Suprapubic skin (tissue), 4 donors: ENCODE data around the gene ZFP36L1. TPM values are rescaled to one million over a fixed set of nuclear protein-coding genes. Genes with fewer than 3 reads are reported as not detected.

ENCODE experiments used
- DNase-seq, 2 donors: peaks; one replicate each; pipeline ENCODE4 v3.0.0-alpha.2; 2019; ENCODE audit warnings: low spot score in 2 of 2
- H3K27ac ChIP-seq: fragments of 200-600 bp; sonication (generic); one replicate; pipeline ENCODE4 v1.5.1; 2019
- H3K27me3 ChIP-seq: fragments of 200-600 bp; sonication (generic); one replicate; pipeline ENCODE4 v1.5.1; 2019
- H3K36me3 ChIP-seq: fragments of 200-600 bp; sonication (generic); one replicate; pipeline ENCODE4 v1.5.1; 2019
- H3K4me1 ChIP-seq: fragments of 200-600 bp; sonication (generic); one replicate; pipeline ENCODE4 v1.5.1; 2019
- H3K4me3 ChIP-seq: fragments of 200-600 bp; sonication (generic); one replicate; pipeline ENCODE4 v1.5.1; 2019; ENCODE audit warnings: mild to moderate bottlenecking
- H3K9me3 ChIP-seq: fragments of 200-600 bp; sonication (generic); one replicate; pipeline ENCODE4 v1.5.1; 2019
- EP300 ChIP-seq: sonication (generic); formaldehyde crosslinking; IDR thresholded peaks from one replicate; pipeline ENCODE4 v1.6.1; 2017; ENCODE audit warnings: antibody characterized with exemption
- POLR2A ChIP-seq, 2 donors: fragments of 450-650 bp; IDR thresholded peaks; one replicate each; pipeline ENCODE4 v1.6.1; 2017; ENCODE audit warnings: antibody characterized with exemption in 2 of 2, mild to moderate bottlenecking in 2 of 2, moderate library complexity in 2 of 2
- POLR2AphosphoS5 ChIP-seq, 3 donors: sonication (generic); formaldehyde crosslinking; IDR thresholded peaks; one replicate each; pipeline ENCODE4 v1.6.1; 2017; ENCODE audit warnings: antibody characterized with exemption in 3 of 3
- WGBS: methylation state at CpG from one replicate; pipeline ENCODE4 v1.1.5; 2018; 5-methylcytosine and 5-hydroxymethylcytosine counted together
- total RNA-seq, 4 donors: library from RNA; depleted of rRNA; stranded (reverse); fragments of >200 nt; gene quantifications; one replicate each; pipeline ENCODE4 v1.1.0, GENCODE V29; 2016
- TF ChIP-seq, protein P1 (sequence below), 2 donors: fragments of 200-600 bp in 1 of 2; fragments of 450-650 bp in 1 of 2; sonication (generic) in 1 of 2; IDR thresholded peaks; one replicate each; pipeline ENCODE4 v1.5.1; 2016 to 2019; ENCODE audit warnings: antibody characterized with exemption in 2 of 2, mild to moderate bottlenecking in 1 of 2, moderate library complexity in 1 of 2

Gene ZFP36L1
- total RNA-seq, 4 donors from 2014 or later, result 1,382 to 1,995 (median 1,611) TPM

DNA sequence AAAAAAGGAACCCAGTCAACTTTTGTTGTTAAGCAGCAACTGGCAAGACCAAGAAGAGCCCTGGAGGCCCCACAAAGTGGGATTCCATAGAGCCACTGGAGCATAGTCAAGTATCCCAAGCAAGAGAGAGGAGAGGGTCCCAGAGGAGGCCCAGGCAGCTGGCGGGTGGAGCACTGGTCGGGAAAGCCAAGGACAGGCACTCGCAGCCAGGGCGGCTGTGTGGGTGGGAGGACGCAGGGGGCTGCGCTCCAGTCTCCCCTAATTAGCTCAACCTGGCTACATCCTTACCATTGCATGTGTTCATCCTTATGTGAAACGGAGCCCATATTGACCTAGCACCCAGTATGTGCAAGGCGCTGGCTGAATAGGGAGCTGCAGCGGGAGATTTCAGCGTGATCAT lies 18.3 kb upstream of the ZFP36L1 start:
- DNase-seq, result peak in 1 of 2 donors; percentile 65
- no peak overlapping the region for H3K4me3 ChIP-seq
- no peak overlapping the region for H3K27ac ChIP-seq
- peaks cover 76% of the 10 kb centered on the region for H3K4me1 ChIP-seq
- no peaks in the 10 kb centered on the region for H3K27me3 ChIP-seq
- WGBS, result 80% methylated on average over 9 of the region's 10 CpGs
- no peaks in the 10 kb centered on the region for H3K36me3 ChIP-seq
- TF ChIP-seq, protein P1, sequence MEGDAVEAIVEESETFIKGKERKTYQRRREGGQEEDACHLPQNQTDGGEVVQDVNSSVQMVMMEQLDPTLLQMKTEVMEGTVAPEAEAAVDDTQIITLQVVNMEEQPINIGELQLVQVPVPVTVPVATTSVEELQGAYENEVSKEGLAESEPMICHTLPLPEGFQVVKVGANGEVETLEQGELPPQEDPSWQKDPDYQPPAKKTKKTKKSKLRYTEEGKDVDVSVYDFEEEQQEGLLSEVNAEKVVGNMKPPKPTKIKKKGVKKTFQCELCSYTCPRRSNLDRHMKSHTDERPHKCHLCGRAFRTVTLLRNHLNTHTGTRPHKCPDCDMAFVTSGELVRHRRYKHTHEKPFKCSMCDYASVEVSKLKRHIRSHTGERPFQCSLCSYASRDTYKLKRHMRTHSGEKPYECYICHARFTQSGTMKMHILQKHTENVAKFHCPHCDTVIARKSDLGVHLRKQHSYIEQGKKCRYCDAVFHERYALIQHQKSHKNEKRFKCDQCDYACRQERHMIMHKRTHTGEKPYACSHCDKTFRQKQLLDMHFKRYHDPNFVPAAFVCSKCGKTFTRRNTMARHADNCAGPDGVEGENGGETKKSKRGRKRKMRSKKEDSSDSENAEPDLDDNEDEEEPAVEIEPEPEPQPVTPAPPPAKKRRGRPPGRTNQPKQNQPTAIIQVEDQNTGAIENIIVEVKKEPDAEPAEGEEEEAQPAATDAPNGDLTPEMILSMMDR (IDR thresholded peaks at IDR 0.05), result no peak
- TF ChIP-seq POLR2AphosphoS5 (IDR thresholded peaks at IDR 0.05) (no peak), EP300 (no peak), POLR2A (IDR thresholded peaks at IDR 0.05) (no peak)
- no peaks in the 10 kb centered on the region for H3K9me3 ChIP-seq

GRCh38 chr14:68810173-68811153 lies 17.6 kb upstream of the ZFP36L1 start:
- Histone ChIP-seq H3K27ac (no peak overlapping the region), H3K36me3 (no peaks in the 10 kb centered on the region), H3K27me3 (no peaks in the 10 kb centered on the region), H3K4me3 (no peak overlapping the region), H3K9me3 (no peaks in the 10 kb centered on the region), H3K4me1 (peaks cover 73% of the 10 kb centered on the region)
- 93% methylated on average over 8 of the region's 8 CpGs for WGBS
- TF ChIP-seq, protein P1 (IDR thresholded peaks at IDR 0.05), result no peak
- TF ChIP-seq POLR2AphosphoS5 (IDR thresholded peaks at IDR 0.05) (no peak), EP300 (no peak), POLR2A (IDR thresholded peaks at IDR 0.05) (no peak)
- DNase-seq, result no peak

DNA sequence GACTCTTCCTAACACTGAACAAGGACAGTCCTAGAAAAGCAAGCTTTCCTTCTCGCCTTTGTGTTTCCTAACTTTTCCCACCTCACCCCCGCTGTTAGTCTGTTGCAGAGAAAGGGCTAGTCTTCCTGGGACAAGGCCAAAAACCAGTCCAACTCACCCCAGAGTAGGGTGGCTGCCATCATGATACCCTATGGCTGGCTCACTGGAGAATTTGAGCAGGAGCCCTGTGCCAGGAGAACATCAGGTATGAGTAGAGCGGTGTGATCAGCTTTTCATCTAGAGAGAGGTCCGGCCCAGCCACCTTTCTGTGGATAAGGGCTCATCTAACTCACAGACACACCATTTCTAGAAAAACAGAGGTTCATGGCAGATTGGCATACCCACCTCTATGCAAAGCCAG lies 16.7 kb upstream of the ZFP36L1 start:
- Histone ChIP-seq H3K27ac (no peak overlapping the region), H3K4me1 (peaks cover 64% of the 10 kb centered on the region), H3K27me3 (no peaks in the 10 kb centered on the region), H3K36me3 (no peaks in the 10 kb centered on the region), H3K9me3 (no peaks in the 10 kb centered on the region), H3K4me3 (no peak overlapping the region)
- 96% methylated on average over 4 of the region's 4 CpGs for WGBS
- peak in 1 of 2 donors; percentile 55 for DNase-seq
- TF ChIP-seq EP300, result no peak
- no peak for TF ChIP-seq POLR2A (IDR thresholded peaks at IDR 0.05)
- TF ChIP-seq, protein P1 (IDR thresholded peaks at IDR 0.05), result no peak
- no peak for TF ChIP-seq POLR2AphosphoS5 (IDR thresholded peaks at IDR 0.05)

DNA sequence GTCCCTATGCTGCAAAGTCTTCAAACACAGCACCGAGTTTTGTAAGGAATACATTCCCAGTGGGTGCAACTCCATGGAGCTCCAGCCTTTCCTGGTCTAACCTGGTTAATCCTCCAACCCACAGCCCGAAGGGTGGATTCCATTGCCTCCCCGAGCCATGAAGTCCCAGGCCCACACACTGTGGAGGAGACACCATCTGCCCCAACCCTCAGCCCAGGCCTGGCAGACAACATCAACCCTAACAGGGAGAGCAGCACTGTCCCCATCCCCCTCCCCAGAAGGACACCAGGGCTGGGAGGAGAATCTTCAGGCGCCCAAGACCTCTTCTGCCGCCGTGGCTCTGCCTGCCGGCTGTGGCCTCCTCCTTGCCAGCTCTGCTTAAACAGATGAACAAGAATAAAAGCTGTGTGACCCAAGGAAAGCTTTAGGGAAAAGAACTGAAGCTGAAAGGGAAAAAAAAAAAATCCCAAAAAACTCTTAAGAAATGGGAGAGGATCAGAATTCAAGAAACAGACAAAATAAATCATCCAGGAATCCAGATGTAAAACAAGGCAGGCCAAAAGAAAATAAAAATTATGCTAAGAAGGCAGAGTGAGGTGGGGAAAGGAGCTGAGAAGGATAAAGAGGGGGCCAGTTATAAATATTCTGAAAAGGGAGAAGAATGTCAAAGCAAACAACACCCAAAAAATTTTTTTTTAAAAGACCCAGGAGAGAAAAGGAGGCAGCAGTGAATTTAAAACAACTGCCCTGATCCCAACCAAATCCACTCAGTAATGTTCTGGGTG lies 16.0 kb upstream of the ZFP36L1 start:
- Histone ChIP-seq H3K36me3 (no peaks in the 10 kb centered on the region), H3K27me3 (no peaks in the 10 kb centered on the region), H3K27ac (no peak overlapping the region), H3K4me3 (no peak overlapping the region), H3K4me1 (peaks cover 57% of the 10 kb centered on the region), H3K9me3 (no peaks in the 10 kb centered on the region)
- TF ChIP-seq, protein P1 (IDR thresholded peaks at IDR 0.05), result no peak
- TF ChIP-seq POLR2AphosphoS5 (IDR thresholded peaks at IDR 0.05) (no peak), EP300 (no peak), POLR2A (IDR thresholded peaks at IDR 0.05) (no peak)
- WGBS, result 65% methylated on average over 7 of the region's 7 CpGs
- peak in 1 of 2 donors; percentile 69 for DNase-seq

DNA sequence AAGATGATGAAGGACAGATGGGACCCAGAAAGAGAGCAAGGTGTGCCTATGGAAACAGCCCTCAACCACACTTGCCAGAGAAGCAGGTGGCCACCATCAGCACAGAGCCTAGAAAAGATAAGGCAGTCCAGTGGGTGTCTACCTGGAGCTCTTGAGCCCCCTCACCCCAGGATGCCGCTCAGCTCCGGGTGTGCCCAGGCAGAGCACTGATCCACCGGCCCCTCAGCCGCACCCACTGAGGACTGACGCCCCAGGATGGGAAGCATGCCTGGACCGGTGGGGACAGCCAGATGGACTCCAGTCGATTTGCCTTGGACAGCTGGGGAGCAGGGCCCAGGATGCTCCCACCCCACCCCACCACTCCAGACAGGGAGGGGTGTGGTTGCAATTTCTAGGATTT lies 15.1 kb upstream of the ZFP36L1 start:
- no peaks in the 10 kb centered on the region for H3K27me3 ChIP-seq
- DNase-seq, result peak in 1 of 2 donors; percentile 74
- peaks cover 48% of the 10 kb centered on the region for H3K4me1 ChIP-seq
- H3K36me3 ChIP-seq, result no peaks in the 10 kb centered on the region
- no peaks in the 10 kb centered on the region for H3K9me3 ChIP-seq
- H3K27ac ChIP-seq, result peak overlapping the region; percentile 76
- no peak overlapping the region for H3K4me3 ChIP-seq
- 62% methylated on average over 6 of the region's 7 CpGs for WGBS
- no peak for TF ChIP-seq EP300
- no peak for TF ChIP-seq POLR2A (IDR thresholded peaks at IDR 0.05)
- TF ChIP-seq, protein P1 (IDR thresholded peaks at IDR 0.05), result no peak
- TF ChIP-seq POLR2AphosphoS5 (IDR thresholded peaks at IDR 0.05), result no peak
